Measurements from ENCODE around the gene PAX6.

Gene PAX6

DNA sequence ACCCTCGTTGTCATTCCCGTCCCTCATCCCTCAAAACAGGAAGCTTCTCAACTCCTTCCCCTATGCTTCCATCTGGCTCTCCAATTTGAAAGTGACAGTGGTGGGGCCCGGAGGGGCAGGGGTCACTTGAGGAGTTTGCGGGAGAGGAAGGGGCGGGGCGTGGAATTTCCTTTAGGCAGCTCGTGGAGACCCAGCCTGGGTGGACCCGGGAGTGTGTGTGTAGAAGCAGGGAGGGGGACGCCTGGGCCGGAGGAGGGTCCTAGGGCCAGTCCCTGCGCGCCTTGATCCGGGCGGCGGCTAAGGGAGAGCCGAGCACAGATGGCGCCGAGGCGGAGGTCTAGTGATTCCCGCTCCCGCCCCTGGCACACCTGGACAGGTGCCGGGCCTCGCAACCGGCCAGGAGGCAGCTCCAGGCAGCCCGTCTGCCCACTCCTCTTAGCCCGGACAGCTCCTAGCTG, 7.8 kb upstream of the PAX6 start:
- Histone ChIP-seq H3K4me3 (no peak overlapping the region), H3K27me3 (peaks cover 7 to 100% of the 10 kb centered on the region in 2 donors), H3K36me3 (no peaks in the 10 kb centered on the region), H3K27ac (no peak overlapping the region), H3K9me3 (peaks cover 0 to 6% (median 0%) of the 10 kb centered on the region in 3 donors), H3K4me1 (peaks cover 0 to 46% (median 43%) of the 10 kb centered on the region in 4 donors)
- TF ChIP-seq, protein P1, sequence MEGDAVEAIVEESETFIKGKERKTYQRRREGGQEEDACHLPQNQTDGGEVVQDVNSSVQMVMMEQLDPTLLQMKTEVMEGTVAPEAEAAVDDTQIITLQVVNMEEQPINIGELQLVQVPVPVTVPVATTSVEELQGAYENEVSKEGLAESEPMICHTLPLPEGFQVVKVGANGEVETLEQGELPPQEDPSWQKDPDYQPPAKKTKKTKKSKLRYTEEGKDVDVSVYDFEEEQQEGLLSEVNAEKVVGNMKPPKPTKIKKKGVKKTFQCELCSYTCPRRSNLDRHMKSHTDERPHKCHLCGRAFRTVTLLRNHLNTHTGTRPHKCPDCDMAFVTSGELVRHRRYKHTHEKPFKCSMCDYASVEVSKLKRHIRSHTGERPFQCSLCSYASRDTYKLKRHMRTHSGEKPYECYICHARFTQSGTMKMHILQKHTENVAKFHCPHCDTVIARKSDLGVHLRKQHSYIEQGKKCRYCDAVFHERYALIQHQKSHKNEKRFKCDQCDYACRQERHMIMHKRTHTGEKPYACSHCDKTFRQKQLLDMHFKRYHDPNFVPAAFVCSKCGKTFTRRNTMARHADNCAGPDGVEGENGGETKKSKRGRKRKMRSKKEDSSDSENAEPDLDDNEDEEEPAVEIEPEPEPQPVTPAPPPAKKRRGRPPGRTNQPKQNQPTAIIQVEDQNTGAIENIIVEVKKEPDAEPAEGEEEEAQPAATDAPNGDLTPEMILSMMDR (IDR thresholded peaks at IDR 0.05) = no peak
- DNase-seq = no peak
- intact Hi-C loops (cut with DNase I; ENCODE audit: low total_unique reads) = no loop called here

DNA sequence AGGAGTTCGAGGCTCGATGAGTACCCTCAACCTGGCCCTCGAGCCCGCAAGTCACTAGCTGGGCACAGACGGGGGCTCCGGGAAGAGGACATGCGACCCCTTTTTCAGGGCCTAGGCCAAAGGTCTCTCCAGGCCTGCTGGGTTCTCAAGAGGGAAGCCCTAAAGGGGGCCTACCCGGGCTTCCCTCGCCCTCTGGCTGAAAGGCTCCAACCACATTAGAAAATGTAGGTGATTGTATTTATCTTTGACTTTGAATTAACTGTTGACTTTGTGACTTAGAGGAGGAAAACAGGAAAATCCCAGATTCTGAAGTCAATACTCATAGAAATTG, 7.3 kb upstream of the PAX6 start:
- intact Hi-C loops (cut with DNase I; ENCODE audit: low total_unique reads) = no loop called here
- peaks cover 7 to 100% of the 10 kb centered on the region in 2 donors for H3K27me3 ChIP-seq
- no peak for DNase-seq
- peaks cover 0 to 6% (median 0%) of the 10 kb centered on the region in 3 donors for H3K9me3 ChIP-seq
- H3K36me3 ChIP-seq = no peaks in the 10 kb centered on the region
- H3K4me3 ChIP-seq = no peak overlapping the region
- H3K27ac ChIP-seq = no peak overlapping the region
- TF ChIP-seq, protein P1 (IDR thresholded peaks at IDR 0.05) = no peak
- peaks cover 0 to 51% (median 48%) of the 10 kb centered on the region in 4 donors for H3K4me1 ChIP-seq

DNA sequence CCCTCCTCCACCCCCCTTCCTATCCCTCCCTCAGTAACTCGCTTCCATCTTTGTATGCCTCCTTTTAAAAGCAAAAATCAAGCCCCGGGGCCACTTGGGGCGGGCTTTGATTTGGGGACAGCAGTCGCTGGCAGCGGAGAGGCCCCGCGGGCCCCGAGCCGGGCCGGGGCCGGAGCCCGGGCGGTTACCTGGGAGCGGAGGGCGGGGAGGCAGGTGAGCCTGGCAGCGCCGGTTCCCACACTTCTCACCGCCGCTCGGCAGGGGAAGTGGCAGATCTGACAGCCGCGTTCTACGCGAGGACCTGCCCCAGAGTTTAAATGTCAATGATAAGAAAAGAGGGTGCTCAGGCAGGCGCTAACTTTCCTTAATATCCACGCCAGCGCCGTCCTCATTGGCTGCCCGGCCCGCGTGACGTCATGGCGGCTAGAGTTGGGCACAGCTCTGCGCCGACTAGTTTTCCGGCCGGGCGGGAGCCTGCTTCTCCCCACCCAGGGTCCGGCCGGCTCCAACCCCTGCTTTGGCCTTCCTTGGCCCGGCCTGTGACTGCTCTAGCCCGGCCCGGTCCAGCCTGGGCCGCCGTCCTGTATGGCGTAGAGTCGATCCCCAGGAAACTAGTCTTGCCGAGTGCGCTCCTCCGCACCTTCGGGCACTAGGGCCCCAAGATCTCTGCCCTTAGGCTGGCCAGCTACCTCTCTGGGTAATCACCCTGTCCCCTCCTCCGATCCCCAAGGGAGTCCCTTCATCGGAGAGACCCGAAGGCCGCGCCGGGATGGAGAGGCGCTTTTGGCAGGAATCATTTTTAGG, 6.7 kb upstream of the PAX6 start:
- TF ChIP-seq, protein P1 (IDR thresholded peaks at IDR 0.05) = no peak
- intact Hi-C loops (cut with DNase I; ENCODE audit: low total_unique reads) = no loop called here
- Histone ChIP-seq H3K27ac (no peak overlapping the region), H3K27me3 (peaks cover 7 to 100% of the 10 kb centered on the region in 2 donors), H3K36me3 (no peaks in the 10 kb centered on the region), H3K4me1 (peaks cover 0 to 56% (median 54%) of the 10 kb centered on the region in 4 donors), H3K9me3 (peaks cover 0 to 6% (median 0%) of the 10 kb centered on the region in 3 donors), H3K4me3 (peak overlapping the region; percentile 8 to 44)
- no peak for DNase-seq

DNA sequence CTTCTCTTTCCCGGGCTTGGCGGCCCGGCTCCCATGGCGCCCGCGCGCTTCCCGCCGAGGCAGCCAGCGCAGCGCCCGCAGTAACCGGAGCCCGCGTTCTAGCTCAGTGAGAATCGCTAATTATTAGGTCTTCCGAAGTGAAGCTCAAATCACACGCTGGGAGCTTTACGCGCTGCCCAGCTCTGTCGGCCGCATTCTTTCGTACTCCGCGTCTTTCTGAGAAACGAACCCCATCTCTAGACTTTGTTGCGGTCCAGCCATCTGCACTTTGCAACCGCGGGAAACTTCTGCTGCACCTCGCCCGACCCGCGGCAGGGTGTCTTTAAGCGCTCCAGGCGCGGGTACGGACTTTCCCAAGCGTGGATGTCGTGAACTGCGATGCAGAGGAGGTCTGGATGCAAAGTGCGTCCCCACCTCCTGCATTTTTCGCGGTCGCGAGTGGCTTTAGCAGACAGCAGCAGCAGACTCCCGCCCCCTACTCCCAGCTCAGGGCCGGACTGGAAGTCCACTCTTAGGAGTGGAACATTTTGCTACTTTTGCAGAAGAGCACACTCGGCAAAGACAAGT, 6.0 kb upstream of the PAX6 start:
- TF ChIP-seq, protein P1 (IDR thresholded peaks at IDR 0.05) = no peak
- DNase-seq = no peak
- Histone ChIP-seq H3K27me3 (peaks cover 7 to 100% of the 10 kb centered on the region in 2 donors), H3K36me3 (no peaks in the 10 kb centered on the region), H3K27ac (no peak overlapping the region), H3K4me1 (peaks cover 0 to 63% (median 61%) of the 10 kb centered on the region in 4 donors), H3K4me3 (peak overlapping the region; percentile 5 to 44), H3K9me3 (peaks cover 0 to 6% (median 0%) of the 10 kb centered on the region in 3 donors)
- intact Hi-C loops (cut with DNase I; ENCODE audit: low total_unique reads) = no loop called here

DNA sequence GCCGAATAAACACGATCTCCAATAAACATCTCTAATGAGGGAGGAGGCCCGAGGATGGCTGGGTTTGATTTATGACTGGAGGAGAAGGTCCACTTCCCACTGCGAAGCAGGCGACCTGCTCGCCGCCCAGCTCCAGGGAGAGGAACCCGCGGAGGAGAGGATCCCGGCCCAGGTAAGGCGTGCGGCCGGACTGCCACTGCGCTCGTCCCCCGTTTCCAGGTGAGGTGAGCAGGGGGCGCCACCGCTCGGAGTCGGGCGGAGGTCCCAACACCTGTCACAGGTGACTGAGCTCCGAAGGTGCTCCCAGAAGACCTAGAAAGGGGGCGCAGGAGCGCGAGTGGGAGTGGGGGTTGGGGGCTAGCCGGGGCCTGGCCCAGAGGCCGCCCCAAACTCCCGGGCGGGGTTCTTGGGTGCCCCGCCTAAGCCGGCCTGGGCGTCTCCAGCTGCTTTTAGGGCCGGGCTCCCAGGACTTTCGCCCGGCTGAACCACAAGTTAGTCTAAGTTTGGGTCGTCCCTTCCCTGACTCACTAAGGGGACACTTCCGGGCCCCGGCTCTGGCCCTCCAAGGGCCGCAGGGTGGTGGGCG, 5.4 kb upstream of the PAX6 start:
- DNase-seq = no peak
- TF ChIP-seq, protein P1 (IDR thresholded peaks at IDR 0.05) = no peak
- H3K4me1 ChIP-seq = peaks cover 0 to 69% (median 66%) of the 10 kb centered on the region in 4 donors
- intact Hi-C loops (cut with DNase I; ENCODE audit: low total_unique reads) = no loop called here
- peaks cover 7 to 100% of the 10 kb centered on the region in 2 donors for H3K27me3 ChIP-seq
- H3K4me3 ChIP-seq = peak overlapping the region; percentile 13 to 44
- no peak overlapping the region for H3K27ac ChIP-seq
- no peaks in the 10 kb centered on the region for H3K36me3 ChIP-seq
- peaks cover 0 to 6% (median 0%) of the 10 kb centered on the region in 3 donors for H3K9me3 ChIP-seq
